Neutrophil (primary cell): ENCODE measurements around the gene FBXO10.
A peak's percentile ranks its signal among the peaks of the same experiment; 100 is the strongest.

ENCODE experiments used
- H3K27ac ChIP-seq: fragments of 200-600 bp; sonication (generic); 2 replicates; pipeline ENCODE4 v1.5.1; 2016; ENCODE audit warnings: mild to moderate bottlenecking, moderate library complexity
- H3K27me3 ChIP-seq: fragments of 200-600 bp; sonication (generic); 2 replicates; pipeline ENCODE4 v1.6.0; 2016; ENCODE audit warnings: mild to moderate bottlenecking
- H3K36me3 ChIP-seq: fragments of 200-600 bp; sonication (generic); 2 replicates; pipeline ENCODE4 v1.5.1; 2017
- H3K4me1 ChIP-seq, 2 experiments: fragments of 200-600 bp in 1 of 2; sonication (generic) in 1 of 2; 1 replicate in 1 of 2; 2 replicates in 1 of 2; pipeline versions ENCODE4 v1.5.1 to v1.6.1; 2013 to 2016; ENCODE audit warnings: low read depth in 1 of 2, low read length in 1 of 2, mild to moderate bottlenecking in 1 of 2, moderate library complexity in 1 of 2; ENCODE audit not compliant: control insufficient read depth in 1 of 2, insufficient read depth in 1 of 2
- H3K4me3 ChIP-seq, 2 experiments: fragments of 200-600 bp in 1 of 2; sonication (generic) in 1 of 2; 1 replicate in 1 of 2; 2 replicates in 1 of 2; pipeline ENCODE4 v1.5.1; 2013 to 2016; ENCODE audit warnings: low read depth in 1 of 2, low read length in 1 of 2, mild to moderate bottlenecking in 1 of 2, moderate library complexity in 1 of 2
- H3K9me3 ChIP-seq: fragments of 200-600 bp; sonication (generic); 2 replicates; pipeline ENCODE4 v1.5.1; 2016
- CTCF ChIP-seq: fragments of 200-600 bp; sonication (generic); IDR thresholded peaks from 2 replicates; pipeline ENCODE4 v1.5.1; 2016; ENCODE audit warnings: antibody characterized with exemption

The FBXO10 gene, protein sequence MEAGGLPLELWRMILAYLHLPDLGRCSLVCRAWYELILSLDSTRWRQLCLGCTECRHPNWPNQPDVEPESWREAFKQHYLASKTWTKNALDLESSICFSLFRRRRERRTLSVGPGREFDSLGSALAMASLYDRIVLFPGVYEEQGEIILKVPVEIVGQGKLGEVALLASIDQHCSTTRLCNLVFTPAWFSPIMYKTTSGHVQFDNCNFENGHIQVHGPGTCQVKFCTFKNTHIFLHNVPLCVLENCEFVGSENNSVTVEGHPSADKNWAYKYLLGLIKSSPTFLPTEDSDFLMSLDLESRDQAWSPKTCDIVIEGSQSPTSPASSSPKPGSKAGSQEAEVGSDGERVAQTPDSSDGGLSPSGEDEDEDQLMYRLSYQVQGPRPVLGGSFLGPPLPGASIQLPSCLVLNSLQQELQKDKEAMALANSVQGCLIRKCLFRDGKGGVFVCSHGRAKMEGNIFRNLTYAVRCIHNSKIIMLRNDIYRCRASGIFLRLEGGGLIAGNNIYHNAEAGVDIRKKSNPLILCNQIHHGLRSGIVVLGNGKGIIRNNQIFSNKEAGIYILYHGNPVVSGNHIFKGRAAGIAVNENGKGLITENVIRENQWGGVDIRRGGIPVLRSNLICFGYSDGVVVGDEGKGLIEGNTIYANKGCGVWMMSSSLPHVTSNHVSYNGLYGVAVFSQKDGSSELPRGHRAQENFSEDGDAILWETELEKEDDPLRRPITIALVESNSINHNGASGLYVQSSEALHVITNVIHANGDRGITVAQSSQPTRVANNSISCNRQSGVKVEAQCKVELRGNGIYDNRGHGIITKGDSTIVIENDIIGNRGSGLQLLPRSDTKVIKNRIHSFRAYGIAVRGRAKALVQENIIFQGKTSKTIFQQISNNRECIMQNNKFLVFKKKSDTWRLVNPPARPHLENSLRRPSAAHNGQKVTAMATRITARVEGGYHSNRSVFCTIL

GRCh38 chr9:37575921-37576721 is at the start of gene FBXO10:
Gene FBXO10, minus strand, starts transcription at chr9:37576380. Its CDS starts 34,612 bp downstream, at chr9:37541768.
- Histone ChIP-seq H3K4me1 (peaks cover 9 to 20% of the 10 kb centered on the region in 2 experiments), H3K9me3 (no peaks in the 10 kb centered on the region), H3K4me3 (peak within 1 kb of the TSS; percentile 52 to 65), H3K36me3 (no peaks in the 10 kb centered on the region), H3K27me3 (peaks cover 36% of the 10 kb centered on the region), H3K27ac (no peak within 1 kb of the TSS)
- no peak for TF ChIP-seq CTCF

- no peak for TF ChIP-seq CTCF
- Histone ChIP-seq H3K27ac (no peak overlapping the region), H3K9me3 (no peaks in the 10 kb centered on the region), H3K36me3 (no peaks in the 10 kb centered on the region), H3K4me3 (no peak overlapping the region), H3K27me3 (peaks cover 13% of the 10 kb centered on the region), H3K4me1 (peaks cover 5 to 6% of the 10 kb centered on the region in 2 experiments)
Measured at GRCh38 chr9:37625758-37626147, 49.6 kb upstream of the FBXO10 start.

DNA sequence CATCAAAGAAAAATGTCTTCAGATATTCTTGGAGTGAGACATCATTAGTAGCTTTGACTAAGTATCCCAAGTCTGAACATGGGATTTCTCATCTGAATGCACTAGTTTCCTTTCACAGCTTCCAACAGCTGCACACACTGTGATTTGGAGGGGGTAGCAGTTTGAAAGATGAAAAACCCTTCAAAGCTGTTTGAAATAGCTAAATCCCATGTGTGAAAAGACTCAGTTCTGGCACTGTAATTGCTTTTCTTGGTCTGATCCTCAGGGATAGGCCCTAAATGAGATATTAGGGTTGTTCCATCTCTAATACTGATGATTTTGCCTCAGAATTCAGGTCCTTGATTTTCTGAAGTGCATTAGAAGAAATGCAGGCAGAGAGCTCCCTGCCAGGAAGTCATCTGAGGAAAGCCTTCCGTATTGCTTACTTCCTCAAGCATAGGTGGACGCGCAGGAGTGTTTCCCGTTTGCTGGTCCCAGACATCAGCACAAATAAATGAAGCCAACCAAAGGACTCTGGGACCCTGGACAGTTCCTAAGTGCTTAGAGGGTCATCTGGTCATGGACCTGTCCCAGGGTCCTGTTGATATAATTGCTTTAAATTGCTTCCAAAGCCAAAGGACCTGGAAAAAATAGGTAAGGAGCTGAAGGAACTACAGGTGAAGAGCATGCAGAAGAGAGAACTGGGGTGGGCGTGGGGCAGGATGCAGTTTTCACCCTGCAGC is 49.0 kb upstream of the FBXO10 start:
- H3K4me3 ChIP-seq, result no peak overlapping the region
- peaks cover 5 to 6% of the 10 kb centered on the region in 2 experiments for H3K4me1 ChIP-seq
- no peak for TF ChIP-seq CTCF
- no peaks in the 10 kb centered on the region for H3K9me3 ChIP-seq
- H3K27me3 ChIP-seq, result peaks cover 13% of the 10 kb centered on the region
- no peaks in the 10 kb centered on the region for H3K36me3 ChIP-seq
- no peak overlapping the region for H3K27ac ChIP-seq

- Histone ChIP-seq H3K4me3 (no peak overlapping the region), H3K9me3 (no peaks in the 10 kb centered on the region), H3K36me3 (no peaks in the 10 kb centered on the region), H3K27ac (no peak overlapping the region), H3K4me1 (peaks cover 5 to 6% of the 10 kb centered on the region in 2 experiments), H3K27me3 (peaks cover 13% of the 10 kb centered on the region)
- TF ChIP-seq CTCF, result no peak
Measured at GRCh38 chr9:37624073-37624472, 47.9 kb upstream of the FBXO10 start.

GRCh38 chr9:37623267-37623666 is 47.1 kb upstream of the FBXO10 start:
- Histone ChIP-seq H3K4me1 (peaks cover 5 to 6% of the 10 kb centered on the region in 2 experiments), H3K36me3 (no peaks in the 10 kb centered on the region), H3K4me3 (no peak overlapping the region)

More at GRCh38 chr9:37623267-37623666, 47.1 kb upstream of the FBXO10 start:
- Histone ChIP-seq H3K9me3 (no peaks in the 10 kb centered on the region), H3K27me3 (peaks cover 13% of the 10 kb centered on the region), H3K27ac (no peak overlapping the region)
- TF ChIP-seq CTCF, result no peak
